ENCODE measurements around the gene TRIM65. TPM values are rescaled to one million over a fixed set of nuclear protein-coding genes. Genes with fewer than 3 reads are reported as not detected.
"Not testable (repeated sequence)": the region's sequence is repeated elsewhere in the genome, so short reads cannot be mapped to it uniquely, and the experiment has no call there.

Gene TRIM65
- total RNA-seq, 2 donors from 2014 or later = 19.8 to 23.6 TPM

DNA sequence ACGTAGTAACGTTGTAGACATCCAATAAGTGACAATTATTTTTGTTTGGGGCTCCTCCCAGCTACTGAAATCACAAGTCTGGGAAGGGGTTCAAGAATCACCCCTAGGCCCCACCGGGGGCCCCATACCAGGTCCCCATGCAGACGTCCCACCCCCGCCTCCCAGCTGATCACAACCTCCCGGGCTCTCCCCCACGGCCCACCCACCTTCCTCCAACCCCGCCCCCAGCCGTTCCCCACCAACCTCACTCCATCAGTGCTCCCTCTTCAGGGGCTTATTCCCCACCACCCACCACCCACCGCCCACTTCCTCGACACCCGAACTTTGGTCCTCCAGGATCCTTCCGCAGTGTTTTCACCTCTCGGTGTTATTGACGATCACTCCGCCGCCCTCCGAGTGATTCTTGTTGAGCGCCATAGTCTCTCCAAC lies 41.9 kb downstream of the TRIM65 start:
- DNase-seq (no peak), ATAC-seq (peak; percentile 2)
- no peaks in the 10 kb centered on the region for H3K27me3 Mint-ChIP-seq
- H3K9me3 ChIP-seq (ENCODE audit: control insufficient read depth, low read length, poor library complexity, severe bottlenecking) = no peaks in the 10 kb centered on the region
- H3K36me3 Mint-ChIP-seq (ENCODE audit: low read depth) = no peaks in the 10 kb centered on the region
- H3K4me1 Mint-ChIP-seq = peaks cover 13% of the 10 kb centered on the region
- no peak overlapping the region for H3K27ac Mint-ChIP-seq
- H3K4me3 Mint-ChIP-seq = no peak overlapping the region

DNA sequence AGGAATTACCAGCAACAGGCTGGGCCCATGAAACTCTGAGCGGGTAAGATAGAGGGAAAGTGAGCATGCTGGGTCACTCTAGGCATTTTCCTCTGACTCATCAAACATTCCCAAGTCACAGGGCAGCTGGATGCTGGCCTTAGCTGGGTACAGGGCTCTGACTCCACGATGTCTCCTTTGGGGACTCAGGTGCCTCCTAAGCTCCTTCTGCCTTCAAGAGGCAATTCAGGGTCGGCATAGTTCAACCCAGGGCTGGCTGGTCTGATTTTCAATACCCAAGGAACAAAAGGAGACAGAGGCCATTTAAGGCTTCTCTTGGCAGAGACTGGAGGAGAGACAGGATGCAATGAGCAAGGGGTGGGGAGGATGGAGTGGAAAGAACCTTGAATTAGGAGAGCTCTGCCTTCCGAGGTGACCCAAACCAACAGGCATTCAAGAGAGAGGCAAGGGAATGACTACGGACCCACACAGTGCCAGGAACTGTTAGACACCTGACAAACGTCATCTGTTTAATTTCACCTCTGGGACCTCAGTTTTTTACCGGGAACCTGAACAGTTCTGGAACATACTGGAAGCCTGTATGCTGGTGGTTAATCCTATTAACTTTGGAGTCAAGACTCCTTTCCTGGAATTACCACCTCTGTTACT lies 42.5 kb downstream of the TRIM65 start:
- DNase-seq = no peak

DNA sequence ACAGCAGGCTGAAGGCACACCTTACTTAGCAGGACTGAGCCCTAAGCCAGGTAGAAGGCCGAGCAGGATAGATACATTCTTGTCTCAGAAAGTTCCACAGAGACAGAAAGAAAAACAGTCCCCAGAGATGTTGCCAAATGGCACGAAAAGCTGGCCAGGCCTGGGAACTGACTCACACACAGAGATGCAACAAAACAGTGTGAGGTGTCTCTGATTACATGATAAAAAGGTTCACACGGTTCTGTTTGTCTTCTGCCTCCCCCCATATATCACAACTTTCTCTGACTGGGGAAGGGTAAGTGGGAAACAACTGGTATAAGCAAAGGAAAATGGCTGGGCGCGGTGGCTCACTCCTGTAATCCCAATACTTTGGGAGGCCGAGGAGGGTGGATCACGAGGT lies 43.3 kb downstream of the TRIM65 start:
- Mint-ChIP-seq H3K4me1 (peaks cover 13% of the 10 kb centered on the region), H3K27me3 (no peaks in the 10 kb centered on the region), H3K36me3 (ENCODE audit: low read depth) (no peaks in the 10 kb centered on the region), H3K27ac (no peak overlapping the region), H3K4me3 (peak overlapping the region; percentile 53)
- ATAC-seq = no peak
- no peaks in the 10 kb centered on the region for H3K9me3 ChIP-seq (ENCODE audit: control insufficient read depth, low read length, poor library complexity, severe bottlenecking)
- no peak for DNase-seq

More for the DNA sequence above, 42.5 kb downstream of the TRIM65 start:
- H3K9me3 ChIP-seq (ENCODE audit: control insufficient read depth, low read length, poor library complexity, severe bottlenecking) = no peaks in the 10 kb centered on the region
- H3K4me1 Mint-ChIP-seq = peaks cover 13% of the 10 kb centered on the region
- ATAC-seq = no peak
- no peaks in the 10 kb centered on the region for H3K27me3 Mint-ChIP-seq
- no peak overlapping the region for H3K4me3 Mint-ChIP-seq
- no peak overlapping the region for H3K27ac Mint-ChIP-seq
- no peaks in the 10 kb centered on the region for H3K36me3 Mint-ChIP-seq (ENCODE audit: low read depth)

DNA sequence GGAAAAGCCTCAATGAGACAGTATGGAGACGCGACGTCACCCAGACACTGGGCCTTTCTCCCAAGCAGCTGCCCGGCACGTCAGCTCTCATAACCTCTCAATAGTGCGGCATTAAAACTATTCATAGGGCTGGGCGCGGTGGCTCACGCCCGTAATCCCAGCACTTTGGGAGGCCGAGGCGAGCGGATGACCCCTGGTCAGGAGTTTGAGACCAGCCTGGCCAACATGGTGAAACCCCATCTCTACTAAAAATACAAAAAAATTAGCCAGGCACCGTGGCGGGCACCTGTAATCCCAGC lies 45.1 kb downstream of the TRIM65 start:
- ATAC-seq = not testable (repeated sequence)

DNA sequence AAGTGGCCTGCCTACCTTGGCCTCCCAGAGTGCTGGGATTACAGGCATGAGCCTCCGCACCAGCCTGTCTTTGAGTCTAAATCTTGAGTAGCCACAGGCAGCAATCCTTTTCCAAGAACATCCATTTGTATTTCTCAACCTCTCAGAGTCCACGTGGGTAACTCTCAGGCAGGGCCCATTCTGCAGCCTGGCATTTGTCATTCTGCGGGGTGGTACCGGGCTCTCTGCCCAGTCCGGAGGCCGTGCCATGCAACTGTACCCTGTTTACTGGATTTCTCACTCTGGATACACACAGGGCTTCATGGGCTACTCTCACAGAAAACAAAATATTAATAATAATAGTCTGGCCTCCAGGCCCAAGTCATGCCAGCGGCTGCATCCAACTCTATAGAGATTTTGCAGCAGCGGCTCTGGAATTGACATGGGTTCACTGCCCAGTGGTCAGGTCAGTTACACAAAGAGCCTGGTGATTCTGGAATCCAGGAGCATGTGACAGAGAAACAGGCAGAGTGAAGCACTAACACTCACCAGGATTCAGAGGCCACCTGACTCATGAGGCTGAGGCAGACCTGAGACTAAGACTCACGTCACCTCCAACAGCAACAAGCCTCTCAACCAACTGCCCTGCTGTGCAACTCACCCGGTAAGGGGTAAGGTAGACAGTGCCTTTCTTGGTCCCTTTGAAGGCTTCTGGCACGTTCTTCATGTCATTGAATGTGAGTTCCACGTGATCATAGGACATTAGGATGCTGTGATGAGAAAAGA lies 45.6 kb downstream of the TRIM65 start:
- no peak overlapping the region for H3K4me3 Mint-ChIP-seq
- H3K27me3 Mint-ChIP-seq = no peaks in the 10 kb centered on the region
- H3K36me3 Mint-ChIP-seq (ENCODE audit: low read depth) = no peaks in the 10 kb centered on the region
- no peaks in the 10 kb centered on the region for H3K9me3 ChIP-seq (ENCODE audit: control insufficient read depth, low read length, poor library complexity, severe bottlenecking)
- ATAC-seq (no peak), DNase-seq (no peak)
- H3K4me1 Mint-ChIP-seq = peaks cover 8% of the 10 kb centered on the region
- H3K27ac Mint-ChIP-seq = peak overlapping the region; percentile 32

More for the DNA sequence above, 45.1 kb downstream of the TRIM65 start:
- not testable (repeated sequence) for DNase-seq; H3K27me3 Mint-ChIP-seq; H3K36me3 Mint-ChIP-seq (ENCODE audit: low read depth); H3K9me3 ChIP-seq (ENCODE audit: control insufficient read depth, low read length, poor library complexity, severe bottlenecking); H3K4me3 Mint-ChIP-seq
- H3K4me1 Mint-ChIP-seq = peaks cover 13% of the 10 kb centered on the region
- peak overlapping the region; percentile 32 for H3K27ac Mint-ChIP-seq

DNA sequence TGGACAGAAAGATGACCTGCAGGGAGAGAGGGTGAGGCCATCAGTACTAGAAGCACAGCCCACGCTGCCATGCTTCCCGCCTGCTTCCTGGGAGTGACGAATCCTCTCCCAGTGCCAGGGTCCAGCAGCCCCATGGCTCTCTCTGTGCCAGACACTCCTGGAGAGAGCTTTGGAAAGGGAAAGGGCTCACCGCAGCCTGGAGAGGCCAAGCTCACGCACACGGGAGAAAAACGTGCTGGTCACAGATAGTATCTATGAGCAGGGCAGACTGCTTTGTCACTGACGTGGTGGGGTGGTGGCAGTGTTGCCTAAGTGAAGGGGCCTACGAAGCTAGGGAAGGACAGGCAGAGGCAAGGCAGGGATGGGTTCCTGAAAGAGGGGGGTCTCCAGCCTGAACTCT lies 47.0 kb downstream of the TRIM65 start:
- Mint-ChIP-seq H3K4me1 (peaks cover 12% of the 10 kb centered on the region), H3K27ac (peak overlapping the region; percentile 21)

DNA sequence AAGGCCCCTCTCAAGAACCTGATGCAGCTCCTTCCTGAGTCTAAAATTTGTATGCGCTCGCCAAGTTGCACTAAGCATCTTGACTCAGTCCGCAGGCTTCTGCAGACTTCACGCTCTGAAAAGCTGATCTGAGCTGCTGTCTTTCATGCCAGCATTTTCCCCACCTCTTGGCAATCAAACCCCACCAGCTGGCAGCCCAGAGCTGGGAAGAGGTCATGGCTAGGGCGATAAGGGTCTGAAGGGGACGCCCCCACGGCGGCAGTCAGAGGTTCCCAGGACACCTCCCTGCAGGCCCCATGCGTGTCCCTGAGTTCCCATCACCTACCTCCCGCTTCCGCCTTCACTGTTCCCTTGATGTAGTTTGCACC lies 47.5 kb downstream of the TRIM65 start:
- Mint-ChIP-seq H3K4me3 (no peak overlapping the region), H3K27ac (peak overlapping the region; percentile 21), H3K27me3 (no peaks in the 10 kb centered on the region), H3K36me3 (ENCODE audit: low read depth) (no peaks in the 10 kb centered on the region), H3K4me1 (peaks cover 12% of the 10 kb centered on the region)
- no peaks in the 10 kb centered on the region for H3K9me3 ChIP-seq (ENCODE audit: control insufficient read depth, low read length, poor library complexity, severe bottlenecking)
- ATAC-seq = no peak
- no peak for DNase-seq

More for the DNA sequence above, 47.0 kb downstream of the TRIM65 start:
- DNase-seq = no peak
- no peak for ATAC-seq
- no peaks in the 10 kb centered on the region for H3K27me3 Mint-ChIP-seq
- no peaks in the 10 kb centered on the region for H3K9me3 ChIP-seq (ENCODE audit: control insufficient read depth, low read length, poor library complexity, severe bottlenecking)
- H3K4me3 Mint-ChIP-seq = no peak overlapping the region
- no peaks in the 10 kb centered on the region for H3K36me3 Mint-ChIP-seq (ENCODE audit: low read depth)

DNA sequence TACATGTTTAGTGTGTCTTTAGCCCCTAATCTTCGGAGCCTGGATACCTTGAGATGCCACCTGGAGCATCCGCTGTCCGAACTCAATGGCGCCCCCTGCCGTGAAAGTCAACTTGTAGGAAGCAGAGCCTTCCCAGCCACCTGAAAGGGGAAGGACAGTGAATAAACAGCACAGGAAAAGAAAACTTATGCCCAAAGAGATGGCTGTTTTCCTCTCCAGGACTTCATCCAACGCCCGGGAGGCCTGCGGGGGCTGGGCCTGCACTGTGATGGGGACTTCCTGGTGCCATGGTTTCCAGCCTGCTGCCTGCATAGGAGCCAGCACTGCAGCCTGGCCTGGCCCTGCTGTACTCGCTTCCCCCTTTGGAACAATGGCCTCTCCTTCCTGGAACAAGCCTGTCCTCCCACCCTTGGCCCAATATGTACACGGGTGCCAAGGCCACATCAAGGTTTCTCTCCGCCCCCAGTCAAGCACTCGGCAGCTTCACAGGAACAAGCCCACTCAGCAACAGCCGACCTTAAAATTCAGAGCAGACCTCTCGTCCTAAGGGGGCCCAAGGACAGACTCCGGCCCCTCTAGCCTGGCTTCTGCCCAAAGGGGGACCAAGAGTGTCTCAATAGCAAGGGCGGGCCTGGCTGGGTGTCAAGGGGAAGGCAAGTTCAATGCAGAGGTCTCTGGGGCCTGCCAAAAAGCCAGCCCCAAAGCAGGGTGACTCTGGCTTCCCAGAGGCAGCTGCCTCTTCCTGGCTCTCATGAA lies 48.0 kb downstream of the TRIM65 start:
- Mint-ChIP-seq H3K4me1 (peaks cover 14% of the 10 kb centered on the region), H3K4me3 (peak overlapping the region; percentile 21), H3K27ac (no peak overlapping the region), H3K36me3 (ENCODE audit: low read depth) (no peaks in the 10 kb centered on the region), H3K27me3 (no peaks in the 10 kb centered on the region)
- H3K9me3 ChIP-seq (ENCODE audit: control insufficient read depth, low read length, poor library complexity, severe bottlenecking) = no peaks in the 10 kb centered on the region
- ATAC-seq = peak; percentile 39
- peak; percentile 62 to 83 (median 69) for DNase-seq

DNA sequence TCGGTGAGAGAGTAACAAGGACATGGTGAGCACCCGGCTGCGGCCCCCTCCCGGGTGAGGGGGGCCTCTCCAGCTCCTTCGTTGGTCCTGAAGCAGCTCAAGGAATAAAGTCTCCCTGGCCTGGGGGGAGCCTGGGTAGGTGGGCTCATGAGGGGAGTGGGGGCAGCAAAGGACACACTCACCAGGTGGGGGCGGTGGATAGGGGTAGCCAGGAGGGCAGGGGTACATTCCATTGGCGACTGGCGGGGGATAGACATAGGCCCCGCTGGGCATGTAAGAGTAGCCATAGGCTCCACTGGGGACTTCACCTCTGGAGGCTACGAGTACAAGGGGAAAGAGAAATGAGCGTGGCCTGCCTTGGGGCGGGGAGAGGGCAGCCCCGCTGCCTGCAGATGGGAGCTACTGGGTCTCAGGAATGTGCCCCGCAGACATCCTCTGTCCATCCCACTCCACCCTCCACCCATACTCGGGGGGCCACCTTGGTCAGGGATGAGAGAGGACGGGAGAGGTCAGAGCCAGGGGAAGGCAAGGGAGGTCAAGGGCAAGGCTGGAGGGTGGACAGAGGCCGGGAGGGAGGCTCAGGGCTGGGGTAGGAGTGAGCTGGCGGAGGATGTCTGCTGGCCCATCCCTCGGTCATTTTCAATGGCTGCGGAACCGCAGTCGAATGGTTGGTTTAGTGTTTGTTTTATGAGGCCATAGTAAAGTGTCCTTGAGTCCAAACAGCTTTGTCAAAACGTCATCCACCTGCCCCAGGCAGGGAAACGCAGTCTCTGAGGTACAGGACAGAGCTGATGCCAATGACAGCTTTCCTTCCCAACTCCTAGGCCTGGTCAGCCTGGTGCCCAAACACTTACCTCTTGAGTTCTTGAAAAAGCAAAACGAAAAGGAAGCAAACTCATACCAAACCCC lies 48.9 kb downstream of the TRIM65 start:
- H3K36me3 Mint-ChIP-seq (ENCODE audit: low read depth) = peaks cover 2% of the 10 kb centered on the region
- H3K4me1 Mint-ChIP-seq = peaks cover 14% of the 10 kb centered on the region
- H3K4me3 Mint-ChIP-seq = peak overlapping the region; percentile 21
- ATAC-seq (no peak), DNase-seq (no peak)
- H3K27ac Mint-ChIP-seq = no peak overlapping the region
- H3K27me3 Mint-ChIP-seq = no peaks in the 10 kb centered on the region
- no peaks in the 10 kb centered on the region for H3K9me3 ChIP-seq (ENCODE audit: control insufficient read depth, low read length, poor library complexity, severe bottlenecking)

DNA sequence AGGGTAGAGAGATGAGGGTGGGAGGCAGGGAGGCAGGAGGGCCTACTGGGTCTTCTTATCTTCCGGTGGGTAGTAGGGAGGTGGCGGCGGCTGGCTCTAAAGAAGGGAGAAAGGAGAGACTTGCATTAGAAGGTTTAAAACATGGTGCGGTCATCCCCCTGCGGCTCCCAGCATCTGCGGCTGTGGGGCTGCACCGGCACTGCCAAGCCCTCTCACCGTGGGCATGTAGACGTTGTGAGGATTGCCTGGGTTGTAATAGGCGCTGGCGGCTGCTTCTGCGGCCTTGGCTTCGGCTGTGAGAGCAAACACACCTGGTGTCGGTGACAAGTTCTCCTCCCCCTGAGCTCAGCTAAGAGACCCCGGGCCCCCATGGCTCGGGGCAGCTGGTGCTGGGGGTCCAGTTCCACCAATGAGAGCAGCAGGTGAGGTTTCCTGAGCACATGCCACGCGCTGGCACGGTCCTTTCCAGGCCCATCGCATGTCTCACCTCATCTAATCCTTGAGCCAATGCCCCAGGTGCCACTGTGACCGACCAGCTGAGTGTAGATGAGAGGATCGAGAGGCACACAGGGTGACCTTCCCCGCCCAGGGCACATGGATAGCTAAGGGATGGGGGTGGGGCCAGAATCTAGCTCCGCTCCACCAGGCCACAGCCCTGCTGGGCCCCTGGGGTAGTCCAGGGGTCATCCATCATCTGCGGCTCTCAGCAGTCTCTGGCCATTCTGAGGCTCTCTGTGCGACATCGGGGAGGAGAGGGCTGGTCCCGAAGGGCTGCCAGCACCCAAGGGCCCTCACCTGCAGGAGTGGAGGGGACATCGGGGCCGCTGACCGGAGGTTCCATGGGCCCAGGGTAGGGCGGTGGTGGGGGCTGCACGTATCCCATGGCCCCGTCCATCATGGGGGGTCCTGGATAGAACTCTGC lies 49.8 kb downstream of the TRIM65 start:
- H3K4me1 Mint-ChIP-seq = peaks cover 15% of the 10 kb centered on the region
- H3K36me3 Mint-ChIP-seq (ENCODE audit: low read depth) = peaks cover 2% of the 10 kb centered on the region
- no peak overlapping the region for H3K4me3 Mint-ChIP-seq
- DNase-seq = no peak
- ATAC-seq = no peak
- no peak overlapping the region for H3K27ac Mint-ChIP-seq
- no peaks in the 10 kb centered on the region for H3K9me3 ChIP-seq (ENCODE audit: control insufficient read depth, low read length, poor library complexity, severe bottlenecking)
- no peaks in the 10 kb centered on the region for H3K27me3 Mint-ChIP-seq

DNA sequence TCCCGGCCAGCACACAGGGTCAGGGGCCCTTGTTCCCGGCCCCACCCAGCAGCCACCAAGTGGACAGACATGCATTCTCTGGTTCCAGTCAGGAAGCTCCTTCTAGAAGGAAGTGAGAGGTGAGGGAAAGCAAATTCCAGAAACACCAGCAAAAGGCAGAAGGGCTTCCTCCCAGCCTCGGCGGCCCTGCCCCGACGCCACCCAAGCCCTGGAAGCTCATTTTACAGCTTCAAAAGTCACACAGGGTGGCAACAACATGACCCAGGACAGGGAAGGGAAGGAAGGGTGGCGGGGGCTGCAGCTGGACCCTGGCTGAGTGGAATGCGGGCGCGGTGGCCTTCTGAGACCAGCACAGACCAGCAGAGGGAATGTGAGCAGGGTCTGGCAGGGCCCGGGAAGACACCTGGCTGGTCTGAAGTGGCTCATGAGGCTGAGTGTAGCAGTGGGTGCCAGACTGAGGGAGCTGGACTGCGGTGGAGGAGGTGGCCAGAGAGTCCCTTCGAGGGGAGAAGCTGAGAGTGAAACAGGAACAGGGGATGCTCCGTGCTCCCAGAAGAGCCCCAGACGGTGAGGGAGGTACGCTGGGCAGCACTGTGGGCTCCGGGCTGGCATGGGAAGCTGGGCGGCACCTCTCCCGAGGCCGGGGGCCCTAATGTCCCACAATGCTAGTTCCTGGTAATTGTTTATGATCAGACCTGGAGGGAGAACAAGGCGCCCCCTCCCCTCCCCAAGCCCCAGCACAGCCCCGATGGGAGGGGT lies 50.6 kb downstream of the TRIM65 start:
- H3K4me3 Mint-ChIP-seq = peak overlapping the region; percentile 55

More for the DNA sequence above, 50.6 kb downstream of the TRIM65 start:
- H3K4me1 Mint-ChIP-seq = peaks cover 15% of the 10 kb centered on the region
- H3K9me3 ChIP-seq (ENCODE audit: control insufficient read depth, low read length, poor library complexity, severe bottlenecking) = no peaks in the 10 kb centered on the region
- no peak overlapping the region for H3K27ac Mint-ChIP-seq
- no peaks in the 10 kb centered on the region for H3K27me3 Mint-ChIP-seq
- ATAC-seq (no peak), DNase-seq (no peak)
- H3K36me3 Mint-ChIP-seq (ENCODE audit: low read depth) = peaks cover 2% of the 10 kb centered on the region

Data from T-helper 17 cell (primary cell).